ENCODE data around the gene RGS12. TPM values are rescaled to one million over a fixed set of nuclear protein-coding genes. Genes with fewer than 3 reads are reported as not detected.

Gene RGS12
- total and polyA plus RNA-seq, 2 of the 13 experiments (the other 11 are each of a cell fraction or from before 2014, with no cell fraction given): 21.0 to 27.7 TPM

DNA sequence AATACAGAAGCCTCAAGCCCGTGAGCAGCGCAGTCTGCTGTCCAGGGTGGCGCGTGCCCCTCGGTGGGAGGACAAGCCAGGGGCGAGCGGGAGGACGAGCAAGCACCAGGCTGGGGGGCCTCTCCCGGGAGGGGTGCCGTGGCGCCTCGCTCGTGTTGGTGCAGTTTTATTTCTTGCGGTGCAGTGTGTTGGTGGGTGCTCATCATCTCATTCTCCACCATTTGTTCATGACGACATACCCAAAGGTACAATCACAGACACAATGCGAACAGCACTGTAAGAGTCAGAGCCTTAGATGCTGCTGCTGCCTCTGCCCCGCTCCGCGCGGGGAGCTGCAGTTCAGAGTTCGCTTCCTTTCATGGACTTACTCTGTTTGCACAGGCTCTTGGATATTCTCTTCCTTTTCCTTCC lies 30.3 kb downstream of the RGS12 start (continued):
- TF ChIP-seq, protein P1, sequence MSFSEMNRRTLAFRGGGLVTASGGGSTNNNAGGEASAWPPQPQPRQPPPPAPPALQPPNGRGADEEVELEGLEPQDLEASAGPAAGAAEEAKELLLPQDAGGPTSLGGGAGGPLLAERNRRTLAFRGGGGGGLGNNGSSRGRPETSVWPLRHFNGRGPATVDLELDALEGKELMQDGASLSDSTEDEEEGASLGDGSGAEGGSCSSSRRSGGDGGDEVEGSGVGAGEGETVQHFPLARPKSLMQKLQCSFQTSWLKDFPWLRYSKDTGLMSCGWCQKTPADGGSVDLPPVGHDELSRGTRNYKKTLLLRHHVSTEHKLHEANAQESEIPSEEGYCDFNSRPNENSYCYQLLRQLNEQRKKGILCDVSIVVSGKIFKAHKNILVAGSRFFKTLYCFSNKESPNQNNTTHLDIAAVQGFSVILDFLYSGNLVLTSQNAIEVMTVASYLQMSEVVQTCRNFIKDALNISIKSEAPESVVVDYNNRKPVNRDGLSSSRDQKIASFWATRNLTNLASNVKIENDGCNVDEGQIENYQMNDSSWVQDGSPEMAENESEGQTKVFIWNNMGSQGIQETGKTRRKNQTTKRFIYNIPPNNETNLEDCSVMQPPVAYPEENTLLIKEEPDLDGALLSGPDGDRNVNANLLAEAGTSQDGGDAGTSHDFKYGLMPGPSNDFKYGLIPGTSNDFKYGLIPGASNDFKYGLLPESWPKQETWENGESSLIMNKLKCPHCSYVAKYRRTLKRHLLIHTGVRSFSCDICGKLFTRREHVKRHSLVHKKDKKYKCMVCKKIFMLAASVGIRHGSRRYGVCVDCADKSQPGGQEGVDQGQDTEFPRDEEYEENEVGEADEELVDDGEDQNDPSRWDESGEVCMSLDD (CRISPR knock-in tag; IDR thresholded peaks at IDR 0.05; ENCODE audit: borderline replicate concordance): no peak
- TF ChIP-seq AKAP8 (CRISPR knock-in tag; IDR thresholded peaks at IDR 0.05) (no peak), BRCA1 (CRISPR knock-in tag; IDR thresholded peaks at IDR 0.05) (no peak), XBP1 (CRISPR knock-in tag; IDR thresholded peaks at IDR 0.05) (no peak), MLLT10 (CRISPR knock-in tag; IDR thresholded peaks at IDR 0.05) (no peak), TCF7 (IDR thresholded peaks at IDR 0.05; ENCODE audit: low read depth) (no peak), PLRG1 (conservative IDR thresholded peaks at IDR 0.05) (no peak), KDM5A (IDR thresholded peaks at IDR 0.05; ENCODE audit: borderline replicate concordance, low read length) (no peak), HDAC2 (CRISPR knock-in tag; IDR thresholded peaks at IDR 0.05) (peak; percentile 43; the same call in 1 of the 2 replicates), ZNF331 (CRISPR knock-in tag; IDR thresholded peaks at IDR 0.05) (no peak), AGO1 (IDR thresholded peaks at IDR 0.05; ENCODE audit: low read depth, low read length, poor library complexity, severe bottlenecking) (no peak), ATF7 (IDR thresholded peaks at IDR 0.05) (no peak), ATF7 (CRISPR knock-in tag; IDR thresholded peaks at IDR 0.05) (0 out of 2 replicates have a peak, but pooled peaks have one; percentile 28), MZF1 (CRISPR knock-in tag; IDR thresholded peaks at IDR 0.05; ENCODE audit: borderline replicate concordance) (no peak), GABPB1 (CRISPR knock-in tag; IDR thresholded peaks at IDR 0.05) (peak; percentile 31; the same call in 1 of the 2 replicates), ESRRA (CRISPR knock-in tag; IDR thresholded peaks at IDR 0.05; ENCODE audit: low read depth) (no peak), ZBTB21 (CRISPR knock-in tag; IDR thresholded peaks at IDR 0.05) (peak; percentile 49; the same call in 1 of the 2 replicates), GATAD2A (CRISPR knock-in tag; IDR thresholded peaks at IDR 0.05) (peak; percentile 65; the same call in 1 of the 2 replicates)
- TF ChIP-seq, protein P2, sequence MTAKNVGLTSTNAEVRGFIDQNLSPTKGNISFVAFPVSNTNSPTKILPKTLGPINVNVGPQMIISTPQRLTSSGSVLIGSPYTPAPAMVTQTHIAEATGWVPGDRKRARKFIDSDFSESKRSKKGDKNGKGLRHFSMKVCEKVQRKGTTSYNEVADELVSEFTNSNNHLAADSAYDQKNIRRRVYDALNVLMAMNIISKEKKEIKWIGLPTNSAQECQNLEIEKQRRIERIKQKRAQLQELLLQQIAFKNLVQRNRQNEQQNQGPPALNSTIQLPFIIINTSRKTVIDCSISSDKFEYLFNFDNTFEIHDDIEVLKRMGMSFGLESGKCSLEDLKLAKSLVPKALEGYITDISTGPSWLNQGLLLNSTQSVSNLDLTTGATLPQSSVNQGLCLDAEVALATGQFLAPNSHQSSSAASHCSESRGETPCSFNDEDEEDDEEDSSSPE (CRISPR knock-in tag; IDR thresholded peaks at IDR 0.05): no peak
- TF ChIP-seq, protein P3, sequence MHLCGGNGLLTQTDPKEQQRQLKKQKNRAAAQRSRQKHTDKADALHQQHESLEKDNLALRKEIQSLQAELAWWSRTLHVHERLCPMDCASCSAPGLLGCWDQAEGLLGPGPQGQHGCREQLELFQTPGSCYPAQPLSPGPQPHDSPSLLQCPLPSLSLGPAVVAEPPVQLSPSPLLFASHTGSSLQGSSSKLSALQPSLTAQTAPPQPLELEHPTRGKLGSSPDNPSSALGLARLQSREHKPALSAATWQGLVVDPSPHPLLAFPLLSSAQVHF (CRISPR knock-in tag; IDR thresholded peaks at IDR 0.05): no peak
- TF ChIP-seq, protein P4, sequence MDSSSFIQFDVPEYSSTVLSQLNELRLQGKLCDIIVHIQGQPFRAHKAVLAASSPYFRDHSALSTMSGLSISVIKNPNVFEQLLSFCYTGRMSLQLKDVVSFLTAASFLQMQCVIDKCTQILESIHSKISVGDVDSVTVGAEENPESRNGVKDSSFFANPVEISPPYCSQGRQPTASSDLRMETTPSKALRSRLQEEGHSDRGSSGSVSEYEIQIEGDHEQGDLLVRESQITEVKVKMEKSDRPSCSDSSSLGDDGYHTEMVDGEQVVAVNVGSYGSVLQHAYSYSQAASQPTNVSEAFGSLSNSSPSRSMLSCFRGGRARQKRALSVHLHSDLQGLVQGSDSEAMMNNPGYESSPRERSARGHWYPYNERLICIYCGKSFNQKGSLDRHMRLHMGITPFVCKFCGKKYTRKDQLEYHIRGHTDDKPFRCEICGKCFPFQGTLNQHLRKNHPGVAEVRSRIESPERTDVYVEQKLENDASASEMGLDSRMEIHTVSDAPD (CRISPR knock-in tag; IDR thresholded peaks at IDR 0.05): no peak
- TF ChIP-seq, protein P5, sequence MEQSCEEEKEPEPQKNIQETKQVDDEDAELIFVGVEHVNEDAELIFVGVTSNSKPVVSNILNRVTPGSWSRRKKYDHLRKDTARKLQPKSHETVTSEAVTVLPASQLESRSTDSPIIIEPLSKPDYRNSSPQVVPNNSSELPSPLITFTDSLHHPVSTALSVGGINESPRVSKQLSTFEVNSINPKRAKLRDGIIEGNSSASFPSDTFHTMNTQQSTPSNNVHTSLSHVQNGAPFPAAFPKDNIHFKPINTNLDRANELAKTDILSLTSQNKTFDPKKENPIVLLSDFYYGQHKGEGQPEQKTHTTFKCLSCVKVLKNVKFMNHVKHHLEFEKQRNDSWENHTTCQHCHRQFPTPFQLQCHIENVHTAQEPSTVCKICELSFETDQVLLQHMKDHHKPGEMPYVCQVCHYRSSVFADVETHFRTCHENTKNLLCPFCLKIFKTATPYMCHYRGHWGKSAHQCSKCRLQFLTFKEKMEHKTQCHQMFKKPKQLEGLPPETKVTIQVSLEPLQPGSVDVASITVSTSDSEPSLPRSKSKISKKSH (CRISPR knock-in tag; IDR thresholded peaks at IDR 0.05; ENCODE audit: borderline replicate concordance): 0 out of 2 replicates have a peak, but pooled peaks have one; percentile 64
- TF ChIP-seq, protein P6, sequence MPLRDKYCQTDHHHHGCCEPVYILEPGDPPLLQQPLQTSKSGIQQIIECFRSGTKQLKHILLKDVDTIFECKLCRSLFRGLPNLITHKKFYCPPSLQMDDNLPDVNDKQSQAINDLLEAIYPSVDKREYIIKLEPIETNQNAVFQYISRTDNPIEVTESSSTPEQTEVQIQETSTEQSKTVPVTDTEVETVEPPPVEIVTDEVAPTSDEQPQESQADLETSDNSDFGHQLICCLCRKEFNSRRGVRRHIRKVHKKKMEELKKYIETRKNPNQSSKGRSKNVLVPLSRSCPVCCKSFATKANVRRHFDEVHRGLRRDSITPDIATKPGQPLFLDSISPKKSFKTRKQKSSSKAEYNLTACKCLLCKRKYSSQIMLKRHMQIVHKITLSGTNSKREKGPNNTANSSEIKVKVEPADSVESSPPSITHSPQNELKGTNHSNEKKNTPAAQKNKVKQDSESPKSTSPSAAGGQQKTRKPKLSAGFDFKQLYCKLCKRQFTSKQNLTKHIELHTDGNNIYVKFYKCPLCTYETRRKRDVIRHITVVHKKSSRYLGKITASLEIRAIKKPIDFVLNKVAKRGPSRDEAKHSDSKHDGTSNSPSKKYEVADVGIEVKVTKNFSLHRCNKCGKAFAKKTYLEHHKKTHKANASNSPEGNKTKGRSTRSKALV (CRISPR knock-in tag; IDR thresholded peaks at IDR 0.05): no peak

All from HepG2 (cell line).